HG02798 (cell line): Measurements from ENCODE around the gene CYP2C18.
"Not testable (repeated sequence)": the region's sequence is repeated elsewhere in the genome, so short reads cannot be mapped to it uniquely, and the experiment has no call there.

Experiments used
- ATAC-seq: cut with Tn5 transposase; IDR thresholded peaks from one replicate; pipeline ENCODE4 v1.9.1; 2021; ENCODE audit warnings: mild to moderate bottlenecking; ENCODE audit not compliant: unreplicated experiment, poor library complexity

CYP2C18 gene

GRCh38 chr10:94738588-94738987 is 55.1 kb downstream of the CYP2C18 start:
- ATAC-seq, result no peak

- ATAC-seq, result no peak
Observed at GRCh38 chr10:94747137-94747536, 63.6 kb downstream of the CYP2C18 start.

DNA sequence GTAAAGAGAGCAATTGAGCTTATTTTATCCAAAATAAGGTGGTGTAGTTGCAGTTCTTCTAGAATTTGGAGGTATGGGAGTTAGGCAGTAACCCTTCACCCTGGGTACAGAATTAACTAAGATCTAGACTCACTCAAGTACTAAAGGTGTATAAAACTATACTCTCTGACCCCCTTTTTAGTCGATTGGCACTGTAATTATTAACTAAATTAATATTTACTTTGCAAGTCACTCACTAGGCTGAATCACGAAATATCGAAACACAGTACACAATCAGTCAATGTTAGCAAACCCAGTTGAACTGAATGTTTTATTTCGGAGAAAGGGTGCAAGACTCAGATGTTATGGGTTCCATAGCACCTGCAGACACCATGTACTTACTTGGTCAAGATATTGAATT is 64.3 kb downstream of the CYP2C18 start:
- no peak for ATAC-seq

DNA sequence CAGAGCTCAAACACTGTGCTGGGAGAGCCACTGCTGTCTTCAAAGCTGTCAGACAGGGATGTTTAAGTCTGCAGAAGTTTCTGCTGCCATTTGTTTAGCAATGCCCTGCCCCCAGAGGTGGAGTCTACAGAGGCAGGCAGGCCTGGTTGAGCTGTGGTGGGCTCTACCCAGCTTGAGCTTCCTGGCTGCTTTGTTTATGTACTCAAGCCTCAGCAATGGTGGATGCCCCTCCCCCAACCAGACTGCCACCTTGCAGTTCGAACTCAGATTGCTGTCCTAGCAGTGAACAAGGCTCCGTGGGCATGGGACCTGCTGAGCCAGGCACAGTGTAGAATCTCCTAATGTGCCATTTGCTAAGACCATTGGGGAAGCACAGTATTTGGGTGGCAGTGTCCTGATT is 74.4 kb downstream of the CYP2C18 start:
- ATAC-seq, result no peak

GRCh38 chr10:94760586-94761178 is 77.2 kb downstream of the CYP2C18 start:
- ATAC-seq, result no peak

GRCh38 chr10:94762393-94762792 is 78.9 kb downstream of the CYP2C18 start, which contains the start of gene CYP2C19:
Gene CYP2C19, plus strand, starts transcription at chr10:94762681. Its CDS starts 25 bp downstream, at chr10:94762706.
- no peak for ATAC-seq

GRCh38 chr10:94775425-94775824 is 91.9 kb downstream of the CYP2C18 start:
- not testable (repeated sequence) for ATAC-seq

- no peak for ATAC-seq
Observed at GRCh38 chr10:94777886-94778458, 94.4 kb downstream of the CYP2C18 start.

GRCh38 chr10:94780844-94781243 is 97.3 kb downstream of the CYP2C18 start:
- ATAC-seq, result no peak

DNA sequence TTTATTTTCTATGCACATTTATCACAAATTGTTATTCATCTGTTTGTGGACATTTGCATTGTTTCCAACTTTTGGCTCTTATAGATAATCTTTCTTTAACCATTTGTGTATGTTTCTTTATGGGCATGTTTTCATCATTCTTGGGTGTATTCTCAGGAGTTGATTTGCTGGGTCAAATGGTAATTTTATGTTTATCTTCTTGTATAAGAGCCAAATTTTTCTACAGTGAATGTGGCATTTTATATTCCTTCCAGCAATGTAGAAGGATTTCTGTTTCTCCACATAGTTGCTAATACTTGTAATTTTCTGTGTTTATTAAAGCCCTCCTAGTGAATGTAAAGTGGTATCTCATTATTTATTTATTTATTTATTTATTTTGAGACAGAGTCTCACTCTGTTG is 100.7 kb downstream of the CYP2C18 start:
- no peak for ATAC-seq

- no peak for ATAC-seq
Observed at GRCh38 chr10:94785211-94785610, 101.7 kb downstream of the CYP2C18 start.
